Activated CD8-positive, alpha-beta memory T cell treated with anti-CD3 and anti-CD28 coated beads, Interleukin-2, amount 50 U/mL, for 24 hours (primary cell): ENCODE data around the gene ST8SIA5.

Source experiments
- DNase-seq: peaks from one replicate; pipeline ENCODE4 v3.0.0-alpha.2; 2020; ENCODE audit errors: extremely low read depth

Gene ST8SIA5

DNA sequence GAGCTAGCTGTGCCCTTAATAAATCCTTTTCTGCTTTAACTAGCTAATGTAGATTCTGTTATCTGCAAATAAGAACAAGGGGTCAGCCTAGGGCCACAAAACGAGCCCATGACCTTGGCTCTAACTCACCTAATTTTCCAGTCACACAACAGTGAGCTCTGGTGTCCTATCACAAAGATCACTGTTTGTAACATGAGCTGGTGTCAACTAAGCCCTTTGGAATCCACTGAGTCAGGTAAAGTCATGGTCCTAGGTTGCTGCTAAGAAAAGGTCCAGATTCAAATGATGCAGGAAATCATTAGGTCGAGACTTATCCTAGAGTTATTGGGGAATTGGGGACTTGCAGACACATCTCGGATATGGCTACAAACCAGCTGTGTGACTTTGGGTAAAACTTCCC is 49.9 kb downstream of the ST8SIA5 start:
- no peak for DNase-seq

- DNase-seq: no peak
Observed at GRCh38 chr18:46705521-46705920, 51.3 kb downstream of the ST8SIA5 start.

DNA sequence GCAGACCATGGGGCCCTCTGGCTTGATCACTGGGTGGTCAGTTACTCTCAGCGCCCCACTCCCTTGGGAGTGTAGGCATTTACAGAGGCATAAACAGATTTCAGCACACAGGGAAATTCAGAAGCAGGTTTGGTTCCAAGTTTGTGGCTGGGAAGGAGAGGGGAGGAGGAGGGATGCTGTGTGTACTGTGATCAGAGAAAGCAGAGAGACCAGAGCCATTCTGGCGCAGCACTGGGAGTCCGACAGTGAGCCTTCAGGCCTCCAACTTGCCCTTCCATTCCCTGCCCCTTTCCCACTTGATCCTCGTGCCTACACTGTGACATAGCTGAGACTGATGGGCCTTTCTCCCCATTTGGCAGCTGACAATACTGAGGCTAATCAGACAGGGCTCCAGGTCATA is 52.0 kb downstream of the ST8SIA5 start:
- DNase-seq: no peak

DNA sequence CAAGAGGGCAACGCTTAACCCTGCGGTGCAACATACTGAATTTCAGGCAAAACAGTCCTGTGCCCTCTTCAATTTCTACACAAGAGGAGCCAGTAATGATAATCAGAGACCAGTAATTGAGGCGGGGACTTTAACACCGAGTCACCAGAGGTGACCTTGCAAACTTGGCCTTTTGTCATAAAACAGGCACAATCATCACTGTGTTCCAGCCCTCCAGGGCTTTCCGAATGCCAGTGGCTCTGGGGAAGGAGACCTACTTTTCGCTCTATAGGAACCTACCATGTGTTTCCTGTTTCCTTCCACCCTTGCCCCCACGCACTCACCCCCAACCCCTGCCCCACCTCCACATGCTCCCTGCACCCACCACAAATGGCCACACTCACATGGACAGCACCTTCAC is 52.7 kb downstream of the ST8SIA5 start:
- DNase-seq: no peak

- DNase-seq: no peak
Observed at GRCh38 chr18:46702471-46702870, 54.4 kb downstream of the ST8SIA5 start.

GRCh38 chr18:46700066-46700824 is 56.6 kb downstream of the ST8SIA5 start:
- DNase-seq: no peak

DNA sequence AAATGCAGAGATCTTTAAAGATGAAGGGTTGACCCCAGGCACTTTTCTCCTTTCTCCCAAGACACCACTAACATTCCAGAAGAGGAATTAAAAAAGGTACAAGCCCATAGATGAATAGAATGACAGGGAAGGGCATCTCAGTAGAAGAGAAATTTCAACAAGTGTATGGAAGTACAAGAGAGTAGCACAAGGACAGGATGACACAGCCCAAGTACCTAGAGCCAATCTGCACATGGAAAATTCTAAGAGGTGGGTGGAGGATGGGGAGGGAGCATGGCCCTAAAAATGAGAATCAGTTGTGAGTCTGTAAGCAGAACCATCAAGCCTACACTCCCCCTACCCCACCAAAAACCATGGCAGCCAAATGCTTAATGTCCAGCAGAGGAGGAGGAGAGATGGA is 60.2 kb downstream of the ST8SIA5 start:
- DNase-seq: no peak

DNA sequence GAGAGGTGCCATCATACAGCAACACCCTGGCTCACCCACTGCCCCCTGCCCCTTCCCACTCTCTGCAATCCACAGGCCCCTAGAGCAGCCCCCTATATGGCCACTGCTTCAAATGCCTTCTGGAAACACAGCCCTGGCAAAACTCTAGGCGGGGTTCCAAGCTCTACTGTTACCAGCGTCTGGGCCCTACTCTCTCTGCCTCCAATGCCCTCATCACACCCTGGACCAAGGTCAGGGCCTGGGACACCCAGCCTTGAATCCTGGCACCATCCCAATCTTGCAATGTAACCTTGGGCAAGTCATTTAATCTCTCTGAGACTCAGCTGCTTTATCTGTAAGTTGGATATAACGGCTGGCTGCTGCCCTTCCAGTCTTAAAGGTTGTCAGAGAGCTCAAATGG is 60.6 kb downstream of the ST8SIA5 start:
- DNase-seq: no peak

DNA sequence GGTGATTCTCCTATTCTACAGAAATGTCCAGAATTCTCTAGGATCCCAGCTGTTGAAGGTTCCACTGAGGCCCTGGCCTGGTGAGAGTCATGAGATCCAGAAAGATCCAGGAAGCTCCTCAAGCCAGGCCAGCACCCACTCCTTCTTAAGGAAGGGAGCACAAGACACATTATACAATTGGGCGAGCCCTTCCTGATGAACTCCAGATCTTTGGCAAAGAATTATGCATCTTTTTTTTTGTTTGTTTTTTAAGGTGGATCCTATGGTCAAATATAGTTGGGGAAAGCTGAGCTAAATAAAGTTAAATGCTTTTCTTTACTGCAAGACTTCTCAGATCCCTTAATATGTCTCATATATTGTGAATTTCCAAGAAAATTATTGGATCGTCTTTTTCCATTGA is 62.9 kb downstream of the ST8SIA5 start:
- DNase-seq: no peak

DNA sequence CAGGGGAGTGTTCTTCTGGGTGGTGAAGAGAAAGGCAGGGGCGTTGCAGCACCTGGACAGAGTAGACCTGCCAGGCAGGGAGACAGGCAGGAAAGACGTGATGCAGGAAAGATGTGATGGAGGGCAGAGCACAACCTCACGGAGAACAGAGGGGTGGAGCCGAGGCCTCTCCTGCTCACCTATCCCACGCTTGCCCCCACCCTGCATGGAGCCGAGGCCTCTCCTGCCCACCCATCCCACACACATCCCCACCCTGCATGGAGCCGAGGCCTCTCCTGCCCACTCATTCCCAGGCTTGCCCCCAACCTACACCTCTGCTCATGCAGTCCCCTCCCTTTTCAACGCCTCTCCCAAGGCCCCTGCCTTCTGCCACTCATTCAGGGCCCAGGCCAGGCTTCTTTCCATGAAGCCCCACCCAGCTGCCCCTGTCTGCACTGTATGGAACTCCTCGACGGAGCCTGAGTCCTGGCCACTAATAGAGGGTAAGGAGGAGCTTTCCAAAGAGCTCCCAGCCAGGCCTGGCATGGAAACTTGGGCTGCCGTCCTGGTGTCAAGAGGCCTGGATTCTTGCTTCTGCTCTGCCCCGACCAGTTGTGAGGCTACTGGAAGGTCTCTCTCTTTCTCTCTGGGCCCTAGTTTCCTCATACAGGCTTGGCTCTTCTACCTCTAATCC is 67.9 kb downstream of the ST8SIA5 start:
- no peak for DNase-seq

GRCh38 chr18:46686186-46686585 is 70.7 kb downstream of the ST8SIA5 start:
- no peak for DNase-seq

DNA sequence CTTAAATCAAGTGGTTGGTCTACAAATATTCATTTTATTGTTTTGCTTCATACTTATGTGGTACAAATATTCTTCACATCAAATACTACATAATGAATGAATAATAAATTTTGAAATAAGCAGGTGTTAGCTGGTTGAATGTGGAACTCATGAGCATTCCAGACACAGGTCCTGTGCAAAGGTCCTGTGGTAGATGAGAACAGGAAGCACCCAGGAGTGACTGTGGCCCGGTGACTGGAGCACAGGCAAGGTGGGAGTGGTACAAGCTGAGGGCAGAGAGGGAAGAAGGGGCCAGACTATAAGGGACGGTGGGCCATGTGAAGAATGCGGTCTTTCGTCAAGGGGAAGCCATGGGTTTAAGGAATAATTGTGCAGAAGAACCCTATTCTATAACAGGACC is 73.6 kb downstream of the ST8SIA5 start:
- no peak for DNase-seq

DNA sequence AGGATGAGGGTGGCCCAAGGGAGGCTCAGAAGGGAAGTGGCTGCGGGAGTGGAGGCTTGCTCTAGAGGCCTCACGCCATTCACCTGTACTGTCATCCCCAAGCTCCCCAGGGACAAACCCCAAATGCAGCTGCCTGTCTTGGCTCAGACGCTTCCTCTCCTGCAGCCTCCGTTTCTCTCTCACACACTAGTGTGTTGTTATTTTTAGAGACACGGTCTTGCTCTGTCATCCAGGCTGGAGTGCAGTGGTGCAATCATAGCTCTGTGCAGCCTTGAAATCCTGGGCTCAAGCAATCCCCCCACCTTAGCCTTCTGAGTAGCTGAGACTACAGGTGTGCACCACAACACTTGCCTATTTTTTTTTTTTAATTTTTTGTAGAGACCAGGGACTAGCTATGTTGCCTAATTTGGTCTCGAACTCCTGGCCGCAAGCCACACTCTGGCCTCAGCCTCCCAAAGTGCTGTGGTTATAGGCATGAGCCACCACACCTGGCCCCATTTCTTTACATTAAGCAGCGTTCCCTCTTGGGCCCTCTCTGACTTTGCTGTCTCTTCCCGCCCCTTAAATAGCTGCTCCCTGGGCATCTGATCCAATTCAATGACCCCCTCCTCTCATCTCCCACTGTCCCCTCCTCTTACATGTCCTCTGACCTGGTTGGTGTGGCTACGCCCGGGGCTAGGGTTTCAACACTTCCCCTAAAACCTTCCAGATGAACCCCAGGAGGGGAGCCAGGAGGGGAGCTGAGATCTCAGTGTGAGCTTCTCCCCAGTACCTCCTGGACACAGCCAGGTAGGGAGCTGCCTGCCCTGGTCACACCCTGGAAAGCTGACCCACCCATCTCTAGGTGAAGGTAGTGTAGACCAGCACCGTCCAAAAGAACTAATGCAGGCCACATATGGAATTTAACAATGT is 75.8 kb downstream of the ST8SIA5 start:
- DNase-seq: no peak

DNA sequence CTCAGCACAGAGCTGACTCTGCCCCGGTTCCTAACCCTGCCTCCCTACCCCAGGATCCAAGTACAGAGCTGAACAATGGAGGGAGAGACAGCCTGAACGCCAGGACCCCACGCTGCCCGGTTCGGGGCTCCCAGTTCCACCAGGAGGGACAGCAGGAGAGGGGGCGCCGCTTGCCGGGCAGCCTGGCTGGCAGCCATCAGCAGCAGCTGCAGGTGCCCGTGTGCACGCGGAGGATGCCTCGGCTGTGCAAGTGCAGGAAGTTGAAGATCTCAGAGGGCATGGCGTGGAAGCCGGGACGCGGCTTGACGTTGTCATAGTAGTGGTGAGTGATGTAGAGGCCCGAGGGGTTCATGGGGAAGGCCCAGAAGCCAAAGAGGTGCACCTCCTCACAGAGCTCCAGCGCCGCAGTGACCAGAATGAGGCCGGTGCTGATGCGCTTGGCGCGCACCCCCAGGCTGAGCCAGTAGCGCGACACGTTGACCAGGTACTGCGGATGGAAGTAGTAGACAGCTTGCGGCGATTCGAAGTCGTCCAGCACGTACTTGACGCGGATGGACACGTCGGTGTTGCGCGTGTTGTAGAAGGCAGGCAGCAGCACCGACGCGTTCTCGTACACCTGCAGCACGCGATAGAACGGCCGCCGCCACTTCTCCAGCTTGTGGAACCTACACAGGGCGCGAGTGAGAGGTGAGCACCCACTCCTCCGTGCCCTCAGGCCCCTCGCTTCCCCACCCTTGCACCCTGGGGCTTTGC is 76.8 kb downstream of the ST8SIA5 start:
- no peak for DNase-seq

GRCh38 chr18:46678785-46679399 is 78.0 kb downstream of the ST8SIA5 start:
- DNase-seq: no peak

GRCh38 chr18:46678041-46678440 is 78.8 kb downstream of the ST8SIA5 start:
- no peak for DNase-seq

DNA sequence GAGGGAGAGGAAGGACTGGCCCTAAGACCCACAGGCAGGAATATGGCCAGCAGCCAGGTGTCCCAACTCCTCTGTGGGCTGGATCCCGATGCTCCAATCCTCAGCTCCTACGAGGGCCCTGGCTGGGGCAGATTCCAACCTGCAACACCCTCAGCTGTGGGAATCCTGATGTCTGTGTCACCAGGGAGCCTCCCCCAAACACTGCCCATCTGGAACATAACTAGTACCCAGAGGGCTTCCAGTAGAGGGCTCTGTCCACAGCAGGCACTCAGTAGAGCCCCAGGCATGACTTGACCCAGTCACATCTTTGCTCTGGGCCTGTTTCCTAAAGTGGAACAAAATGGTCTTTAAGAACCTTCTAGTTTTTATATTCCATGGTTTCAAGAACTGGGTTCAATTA is 79.2 kb downstream of the ST8SIA5 start:
- DNase-seq: no peak

DNA sequence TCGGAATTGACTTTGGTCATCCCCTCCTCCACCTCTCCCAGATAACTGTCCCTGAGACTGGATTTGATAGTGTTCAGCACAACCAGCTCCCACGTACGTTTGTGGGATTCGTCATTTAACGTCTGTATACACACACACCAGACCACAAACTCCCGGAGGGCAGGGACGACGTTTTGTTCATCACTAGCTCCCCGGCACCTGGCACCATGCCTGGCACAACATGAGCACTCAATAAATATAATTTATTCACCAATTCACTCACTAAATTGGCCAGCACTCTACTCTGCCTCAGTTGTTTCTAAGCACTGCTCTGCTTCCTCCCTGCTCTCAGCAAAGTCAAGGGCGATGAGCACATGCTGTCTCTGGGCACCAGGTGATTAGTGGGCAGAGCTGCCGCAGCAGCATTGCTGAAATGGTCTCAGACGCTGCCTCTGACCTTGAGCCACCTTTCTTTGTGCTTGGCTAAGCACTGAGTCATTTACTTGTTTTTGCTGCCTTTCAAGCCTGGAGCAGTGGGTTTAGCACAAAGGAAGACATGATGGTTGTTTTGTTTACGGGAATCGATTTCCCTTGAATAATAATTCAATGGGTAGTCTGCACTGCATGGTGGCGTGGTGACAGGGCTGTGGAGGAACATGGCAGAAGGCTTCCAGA is 80.5 kb downstream of the ST8SIA5 start:
- no peak for DNase-seq

GRCh38 chr18:46675112-46675511 is 81.7 kb downstream of the ST8SIA5 start:
- no peak for DNase-seq

DNA sequence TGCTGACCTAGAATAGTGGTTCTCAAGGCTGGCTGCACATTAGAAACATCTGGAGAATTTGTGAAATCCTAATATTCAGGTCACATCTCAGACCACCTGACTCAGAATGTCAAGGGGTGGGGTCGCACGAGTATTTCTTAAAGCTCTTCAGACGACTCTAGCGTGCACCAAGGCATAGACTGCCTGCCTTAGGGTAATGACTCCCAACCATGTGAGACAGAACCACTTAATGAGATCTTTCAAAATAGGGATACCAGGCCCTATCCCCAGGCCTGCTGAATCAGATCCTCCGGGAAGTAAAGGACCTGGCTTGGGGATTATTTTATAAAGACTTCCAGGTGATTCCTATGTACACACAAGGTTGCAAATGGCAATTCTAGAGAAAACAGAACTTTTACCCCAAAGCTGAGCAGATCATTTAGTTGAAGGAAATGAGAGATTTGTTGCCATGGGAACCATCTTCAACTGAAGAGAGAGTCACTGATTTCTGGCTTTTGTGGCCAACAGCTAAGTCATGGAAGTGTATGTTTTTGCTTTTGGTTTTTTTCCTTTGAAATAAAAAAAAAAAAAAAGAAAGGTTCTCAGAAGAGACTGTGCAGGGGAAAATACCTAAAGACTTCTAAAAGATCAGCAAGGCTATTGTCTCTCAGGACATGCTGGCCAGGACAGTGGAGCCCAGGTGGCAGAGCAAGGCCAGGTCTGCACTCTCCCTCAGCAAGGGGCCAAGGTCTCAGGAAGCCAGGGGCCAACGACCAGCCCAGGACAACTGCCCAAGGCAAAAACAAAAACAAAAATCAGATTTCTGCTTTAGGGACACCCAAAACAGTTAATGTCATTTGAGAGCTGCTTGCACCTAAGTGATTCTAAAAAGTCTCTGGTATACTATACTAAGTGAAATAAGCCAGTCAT is 84.5 kb downstream of the ST8SIA5 start:
- no peak for DNase-seq
